Kidney (tissue), 14 donors: Measurements from ENCODE around the gene NOX5. TPM values are rescaled to one million over a fixed set of nuclear protein-coding genes. Genes with fewer than 3 reads are reported as not detected.

Experiments used
- DNase-seq, 5 donors: peaks; one replicate each; pipeline ENCODE4 v3.0.0-alpha.2; 2013 to 2020
- FAIRE-seq: peaks from 2 replicates; lab custom pipeline; 2012; peaks lifted over from hg19 to GRCh38; lab: Jason Lieb, UNC
- H3K27ac ChIP-seq, 2 donors: one replicate each; pipeline ENCODE4 v1.7.0; 2013; ENCODE audit warnings: low read depth in 2 of 2, low read length in 2 of 2, inconsistent platforms in 1 of 2
- H3K27me3 ChIP-seq: one replicate; pipeline ENCODE4 v1.7.1; 2013; ENCODE audit warnings: low read length, inconsistent platforms; ENCODE audit not compliant: control insufficient read depth, insufficient read depth
- H3K36me3 ChIP-seq, 3 donors: one replicate each; pipeline versions ENCODE4 v1.7.0 to v1.7.1; 2013; ENCODE audit warnings: low read length in 3 of 3, control low read depth in 1 of 3, inconsistent platforms in 1 of 3; ENCODE audit not compliant: insufficient read depth in 3 of 3, control insufficient read depth in 2 of 3
- H3K4me1 ChIP-seq, 3 donors: one replicate each; pipeline versions ENCODE4 v1.7.0 to v1.7.1; 2013; ENCODE audit warnings: low read length in 3 of 3, inconsistent platforms in 1 of 3, low read depth in 1 of 3; ENCODE audit not compliant: control insufficient read depth in 2 of 3, insufficient read depth in 2 of 3
- H3K4me3 ChIP-seq, 3 donors: one replicate each; pipeline versions ENCODE4 v1.7.0 to v1.8.1; 2013; ENCODE audit warnings: low read length in 3 of 3, control low read depth in 1 of 3, inconsistent platforms in 1 of 3
- H3K9ac ChIP-seq, 3 donors: one replicate each; pipeline versions ENCODE4 v1.7.0 to v1.7.1; 2013; ENCODE audit warnings: low read length in 3 of 3, control low read depth in 1 of 3, inconsistent platforms in 1 of 3
- H3K9me3 ChIP-seq, 3 donors: one replicate each; pipeline versions ENCODE4 v1.7.0 to v1.7.1; 2013; ENCODE audit warnings: low read length in 3 of 3, control low read depth in 1 of 3, inconsistent platforms in 1 of 3; ENCODE audit not compliant: control insufficient read depth in 2 of 3, insufficient read depth in 1 of 3
- intact Hi-C: fragments of 100-400 bp; cut with DNase I; formaldehyde crosslinking; loops from one replicate; pipeline ENCODE4 v1.11.1; 2022
- polyA plus RNA-seq: library from polyadenylated mRNA; stranded (reverse); fragments of 350-450 nt; fragmentation: Illumina TruSeq; extraction: RNeasy Lipid Tissue Mini Kit (QIAGEN cat#74804); gene quantifications from one replicate; pipeline ENCODE4 v1.2.3, GENCODE V29; 2014; ENCODE audit warnings: low read depth, low replicate concordance; ENCODE audit not compliant: insufficient read depth
- total RNA-seq: library from RNA; stranded (reverse); fragmentation: NEBNext Ultra II Directional; extraction: Animal tissue kit (Norgen Biotek cat#: 25700); gene quantifications from one replicate; pipeline ENCODE4 v1.2.1, GENCODE V29; 2021
- TF ChIP-seq, protein P1 (sequence below): IDR thresholded peaks from 3 replicates; pipeline ENCODE4 v1.5.1; 2012; ENCODE audit warnings: mild to moderate bottlenecking, moderate library complexity, borderline replicate concordance; ENCODE audit not compliant: insufficient read depth; ENCODE audit errors: extremely low read depth
- donor health status: control.
- donor health status: control.
- donor health status: control.
- donor health status: control.
- donor health status: control.
- donor health status: DM: yes; HTN: yes; CAD: no.
- donor health status: Normal renal cell carcinoma (clear cell type).

NOX5 gene
- total and polyA plus RNA-seq, 2 donors from 2014 or later, result 0.19 to 0.60 TPM

DNA sequence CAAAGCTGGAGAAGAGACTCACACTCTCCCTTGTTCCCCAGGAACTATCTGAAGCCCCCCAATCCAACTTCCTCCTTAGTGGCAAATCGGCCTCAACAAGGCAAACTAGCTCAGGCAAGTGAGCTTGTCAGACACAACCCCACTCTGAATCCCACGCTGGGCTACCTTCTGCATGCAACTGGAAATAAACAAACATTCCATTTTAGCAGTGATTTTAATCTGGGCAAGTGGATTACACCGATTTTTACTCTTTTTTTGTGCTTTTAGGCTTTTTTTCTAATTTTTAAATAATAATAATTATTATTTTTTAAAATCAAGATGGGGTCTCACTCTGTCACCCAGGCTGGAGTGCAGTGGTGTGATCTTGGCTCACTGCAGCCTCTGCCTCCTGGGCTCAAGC, 2.9 kb upstream of the NOX5 start:
- Histone ChIP-seq H3K36me3 (no peaks in the 10 kb centered on the region), H3K27me3 (no peaks in the 10 kb centered on the region), H3K4me3 (no peak overlapping the region), H3K9me3 (peaks cover 0 to 19% (median 5%) of the 10 kb centered on the region in 3 donors), H3K27ac (no peak overlapping the region), H3K9ac (no peak overlapping the region), H3K4me1 (no peaks in the 10 kb centered on the region)
- intact Hi-C loops, result no loop called here
- FAIRE-seq (no peak), DNase-seq (no peak)
- TF ChIP-seq, protein P1, sequence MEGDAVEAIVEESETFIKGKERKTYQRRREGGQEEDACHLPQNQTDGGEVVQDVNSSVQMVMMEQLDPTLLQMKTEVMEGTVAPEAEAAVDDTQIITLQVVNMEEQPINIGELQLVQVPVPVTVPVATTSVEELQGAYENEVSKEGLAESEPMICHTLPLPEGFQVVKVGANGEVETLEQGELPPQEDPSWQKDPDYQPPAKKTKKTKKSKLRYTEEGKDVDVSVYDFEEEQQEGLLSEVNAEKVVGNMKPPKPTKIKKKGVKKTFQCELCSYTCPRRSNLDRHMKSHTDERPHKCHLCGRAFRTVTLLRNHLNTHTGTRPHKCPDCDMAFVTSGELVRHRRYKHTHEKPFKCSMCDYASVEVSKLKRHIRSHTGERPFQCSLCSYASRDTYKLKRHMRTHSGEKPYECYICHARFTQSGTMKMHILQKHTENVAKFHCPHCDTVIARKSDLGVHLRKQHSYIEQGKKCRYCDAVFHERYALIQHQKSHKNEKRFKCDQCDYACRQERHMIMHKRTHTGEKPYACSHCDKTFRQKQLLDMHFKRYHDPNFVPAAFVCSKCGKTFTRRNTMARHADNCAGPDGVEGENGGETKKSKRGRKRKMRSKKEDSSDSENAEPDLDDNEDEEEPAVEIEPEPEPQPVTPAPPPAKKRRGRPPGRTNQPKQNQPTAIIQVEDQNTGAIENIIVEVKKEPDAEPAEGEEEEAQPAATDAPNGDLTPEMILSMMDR, result no peak

DNA sequence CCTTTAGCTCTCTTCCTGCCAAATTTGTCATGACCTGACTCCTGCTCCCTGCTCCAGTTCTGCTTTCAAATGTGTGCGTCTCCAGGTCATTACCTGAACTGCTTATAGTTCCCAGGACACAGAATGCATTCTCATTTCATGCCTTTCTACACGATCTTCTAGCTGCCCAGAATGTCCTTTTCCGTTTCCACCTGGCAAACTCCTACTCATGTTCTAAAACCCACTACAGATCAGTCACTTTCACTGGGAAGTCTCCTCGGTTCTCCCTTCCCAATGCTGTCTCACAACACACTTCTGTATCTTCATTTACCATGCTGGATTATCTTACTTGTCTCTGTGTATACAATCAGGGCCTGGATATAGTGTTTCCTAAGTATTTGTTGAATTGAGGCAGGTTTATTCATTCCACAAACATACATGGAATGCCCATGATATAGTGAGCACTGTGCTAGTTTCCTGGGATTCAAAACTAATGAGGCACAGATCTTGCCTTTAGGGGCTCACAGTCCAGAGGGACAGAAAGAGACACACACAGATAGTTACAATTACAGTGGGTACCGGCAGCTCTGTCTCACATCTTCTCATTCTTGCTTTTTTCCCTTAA, 1.6 kb upstream of the NOX5 start:
- no peak overlapping the region for H3K9ac ChIP-seq
- DNase-seq (no peak), FAIRE-seq (no peak)
- TF ChIP-seq, protein P1, result no peak
- H3K27ac ChIP-seq, result no peak overlapping the region
- intact Hi-C loops, result no loop called here
- no peaks in the 10 kb centered on the region for H3K4me1 ChIP-seq
- H3K9me3 ChIP-seq, result peaks cover 0 to 14% (median 5%) of the 10 kb centered on the region in 3 donors
- H3K4me3 ChIP-seq, result no peak overlapping the region
- no peaks in the 10 kb centered on the region for H3K36me3 ChIP-seq
- H3K27me3 ChIP-seq, result no peaks in the 10 kb centered on the region

DNA sequence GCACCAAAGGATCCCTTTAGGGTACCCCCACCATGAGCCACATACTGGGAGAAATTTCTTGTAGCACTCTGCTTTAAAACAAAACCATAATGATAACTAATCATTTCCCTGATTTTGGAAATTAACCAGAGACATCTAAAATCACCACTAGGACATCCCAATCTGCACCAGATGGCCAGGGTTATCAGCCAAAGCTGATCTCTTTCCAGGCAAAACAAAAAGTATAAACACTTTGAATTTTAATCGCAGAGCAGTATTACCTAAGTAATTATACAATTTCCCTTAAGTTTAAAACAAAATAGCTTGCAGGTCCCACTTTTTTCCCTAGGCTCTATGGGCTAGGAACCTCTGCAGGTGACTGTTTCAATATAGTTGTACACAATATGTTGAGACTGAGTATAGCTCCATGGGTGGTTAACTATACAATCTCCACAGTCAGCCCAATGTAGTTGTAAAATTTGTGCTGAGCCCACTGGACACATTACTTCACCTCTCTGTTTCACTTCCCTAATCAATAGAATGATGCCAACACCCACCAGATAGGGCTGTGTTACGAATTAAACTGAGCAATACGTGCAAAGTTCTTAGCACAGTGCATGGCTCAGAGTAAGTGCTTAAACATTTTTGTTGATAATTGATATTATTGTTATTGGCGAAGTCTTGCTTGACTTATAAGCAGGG, 629 bp upstream of the NOX5 start:
- Histone ChIP-seq H3K27ac (no peak overlapping the region), H3K4me3 (no peak overlapping the region), H3K9ac (no peak overlapping the region), H3K4me1 (no peaks in the 10 kb centered on the region), H3K36me3 (no peaks in the 10 kb centered on the region), H3K27me3 (no peaks in the 10 kb centered on the region), H3K9me3 (peaks cover 0 to 4% (median 0%) of the 10 kb centered on the region in 3 donors)
- DNase-seq, result no peak
- intact Hi-C loops, result no loop called here
- TF ChIP-seq, protein P1, result no peak
- no peak for FAIRE-seq
